GM21367 (cell line): ENCODE measurements around the gene AARS2.

Source experiments
- ATAC-seq: cut with Tn5 transposase; IDR thresholded peaks from one replicate; pipeline ENCODE4 v1.9.1; 2021; ENCODE audit not compliant: unreplicated experiment

Gene AARS2

DNA sequence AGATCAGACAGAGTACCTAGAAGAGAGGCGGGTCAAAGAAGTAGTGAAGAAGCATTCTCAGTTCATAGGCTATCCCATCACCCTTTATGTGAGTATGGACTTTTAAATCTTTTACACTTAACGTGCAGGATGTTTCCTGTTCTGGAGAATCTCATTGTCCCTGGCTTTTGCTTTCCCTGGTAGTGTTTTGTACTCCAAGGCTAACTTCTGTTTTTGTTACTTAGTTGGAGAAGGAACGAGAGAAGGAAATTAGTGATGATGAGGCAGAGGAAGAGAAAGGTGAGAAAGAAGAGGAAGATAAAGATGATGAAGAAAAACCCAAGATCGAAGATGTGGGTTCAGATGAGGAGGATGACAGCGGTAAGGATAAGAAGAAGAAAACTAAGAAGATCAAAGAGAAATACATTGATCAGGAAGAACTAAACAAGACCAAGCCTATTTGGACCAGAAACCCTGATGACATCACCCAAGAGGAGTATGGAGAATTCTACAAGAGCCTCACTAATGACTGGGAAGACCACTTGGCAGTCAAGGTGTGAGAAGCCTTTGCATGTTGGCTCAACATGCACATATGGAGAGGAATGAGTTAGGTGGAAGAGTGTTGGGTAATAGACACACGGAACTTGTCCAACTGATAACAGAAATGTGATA lies 63.0 kb downstream of the AARS2 start:
- no peak for ATAC-seq
